DMS79 (cell line): ENCODE measurements around the gene OLIG1.

Experiments
- DNase-seq: peaks from one replicate; lab custom pipeline; 2025; lab: John Stamatoyannopoulos, UW

The OLIG1 gene

DNA sequence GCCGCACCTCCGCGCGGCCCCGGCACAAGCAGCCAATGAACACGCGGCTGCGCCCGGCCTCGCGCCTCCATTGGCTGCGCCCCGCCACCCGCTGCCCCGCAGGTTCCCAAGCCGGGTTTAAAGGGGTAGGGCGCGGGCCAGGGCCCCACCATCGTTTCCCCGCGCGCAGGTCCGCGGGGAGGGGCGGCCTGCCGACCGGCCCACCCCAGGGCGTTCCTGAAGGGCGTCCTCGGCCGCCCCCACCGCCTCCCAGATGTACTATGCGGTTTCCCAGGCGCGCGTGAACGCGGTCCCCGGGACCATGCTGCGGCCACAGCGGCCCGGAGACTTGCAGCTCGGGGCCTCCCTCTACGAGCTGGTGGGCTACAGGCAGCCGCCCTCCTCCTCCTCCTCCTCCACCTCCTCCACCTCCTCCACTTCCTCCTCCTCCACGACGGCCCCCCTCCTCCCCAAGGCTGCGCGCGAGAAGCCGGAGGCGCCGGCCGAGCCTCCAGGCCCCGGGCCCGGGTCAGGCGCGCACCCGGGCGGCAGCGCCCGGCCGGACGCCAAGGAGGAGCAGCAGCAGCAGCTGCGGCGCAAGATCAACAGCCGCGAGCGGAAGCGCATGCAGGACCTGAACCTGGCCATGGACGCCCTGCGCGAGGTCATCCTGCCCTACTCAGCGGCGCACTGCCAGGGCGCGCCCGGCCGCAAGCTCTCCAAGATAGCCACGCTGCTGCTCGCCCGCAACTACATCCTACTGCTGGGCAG lies at the start of gene OLIG1:
TSS of gene OLIG1 (plus strand) at position 148 of the 750 bp plus-strand sequence. CDS start at position 254, 106 bp downstream.
- no peak for DNase-seq

GRCh38 chr21:33020558-33021100 lies 49.3 kb upstream of the OLIG1 start:
- DNase-seq = no peak

DNA sequence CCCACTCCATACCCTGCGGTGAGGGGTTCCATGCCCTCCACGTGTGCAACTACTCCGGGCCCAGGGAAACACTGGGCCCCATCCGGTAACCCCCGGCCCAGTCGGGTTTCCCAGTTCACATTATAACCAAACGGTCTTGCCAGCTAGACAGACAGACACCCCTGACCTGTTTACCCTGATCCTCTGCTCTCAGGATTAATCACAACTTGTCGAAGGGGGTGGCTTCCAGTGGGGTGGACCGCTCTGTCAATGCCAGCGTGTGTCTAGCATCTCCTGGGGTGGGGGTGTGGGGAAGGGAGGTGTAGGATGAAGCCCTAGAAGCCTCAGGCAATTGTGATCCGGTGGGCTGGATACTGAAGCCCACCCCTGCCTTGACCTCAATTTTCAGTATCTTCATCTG lies 48.8 kb upstream of the OLIG1 start:
- no peak for DNase-seq

- no peak for DNase-seq
These were observed 48.3 kb upstream of the OLIG1 start for GRCh38 chr21:33021667-33022066.

DNA sequence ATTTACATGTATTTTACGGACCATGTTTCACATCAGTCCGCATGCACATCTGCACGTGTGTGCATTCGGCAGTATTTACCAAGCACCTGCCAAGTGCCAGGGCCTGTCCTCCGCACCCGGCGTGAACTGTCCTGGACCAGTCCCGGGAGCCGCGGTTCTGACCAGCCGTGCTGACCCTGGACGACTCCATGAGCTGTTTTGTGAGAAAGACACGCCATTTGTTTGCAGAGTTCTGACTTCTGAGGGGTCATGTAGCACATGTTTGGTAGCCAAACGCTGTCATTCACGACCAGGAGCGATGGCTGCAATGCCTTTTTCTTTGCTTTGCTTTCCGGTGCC lies 47.5 kb upstream of the OLIG1 start:
- no peak for DNase-seq

- DNase-seq = no peak
These were observed 46.9 kb upstream of the OLIG1 start for GRCh38 chr21:33022828-33023573.

- no peak for DNase-seq
These were observed 46.3 kb upstream of the OLIG1 start for GRCh38 chr21:33023574-33024200.

- no peak for DNase-seq
These were observed 45.5 kb upstream of the OLIG1 start for GRCh38 chr21:33024201-33025103.

DNA sequence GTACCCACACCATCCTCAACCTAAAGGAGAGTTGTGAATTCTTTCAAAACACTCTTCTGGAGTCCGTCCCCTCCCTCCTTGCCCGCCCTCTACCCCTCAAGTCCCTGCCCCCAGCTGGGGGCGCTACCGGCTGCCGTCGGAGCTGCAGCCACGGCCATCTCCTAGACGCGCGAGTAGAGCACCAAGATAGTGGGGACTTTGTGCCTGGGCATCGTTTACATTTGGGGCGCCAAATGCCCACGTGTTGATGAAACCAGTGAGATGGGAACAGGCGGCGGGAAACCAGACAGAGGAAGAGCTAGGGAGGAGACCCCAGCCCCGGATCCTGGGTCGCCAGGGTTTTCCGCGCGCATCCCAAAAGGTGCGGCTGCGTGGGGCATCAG lies 44.8 kb upstream of the OLIG1 start:
- DNase-seq = no peak

- DNase-seq = no peak
These were observed 44.2 kb upstream of the OLIG1 start, which contains the start of gene OLIG2 for GRCh38 chr21:33025489-33026442. Gene OLIG2, plus strand, starts transcription at chr21:33025935. Its CDS starts 928 bp downstream, at chr21:33026863.

GRCh38 chr21:33026443-33026858 lies 43.5 kb upstream of the OLIG1 start:
- DNase-seq = no peak

DNA sequence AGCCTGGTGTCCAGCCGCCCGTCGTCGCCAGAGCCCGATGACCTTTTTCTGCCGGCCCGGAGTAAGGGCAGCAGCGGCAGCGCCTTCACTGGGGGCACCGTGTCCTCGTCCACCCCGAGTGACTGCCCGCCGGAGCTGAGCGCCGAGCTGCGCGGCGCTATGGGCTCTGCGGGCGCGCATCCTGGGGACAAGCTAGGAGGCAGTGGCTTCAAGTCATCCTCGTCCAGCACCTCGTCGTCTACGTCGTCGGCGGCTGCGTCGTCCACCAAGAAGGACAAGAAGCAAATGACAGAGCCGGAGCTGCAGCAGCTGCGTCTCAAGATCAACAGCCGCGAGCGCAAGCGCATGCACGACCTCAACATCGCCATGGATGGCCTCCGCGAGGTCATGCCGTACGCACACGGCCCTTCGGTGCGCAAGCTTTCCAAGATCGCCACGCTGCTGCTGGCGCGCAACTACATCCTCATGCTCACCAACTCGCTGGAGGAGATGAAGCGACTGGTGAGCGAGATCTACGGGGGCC lies 43.0 kb upstream of the OLIG1 start:
- DNase-seq = no peak

GRCh38 chr21:33027401-33028286 lies 42.3 kb upstream of the OLIG1 start:
- DNase-seq = no peak

- no peak for DNase-seq
These were observed 41.7 kb upstream of the OLIG1 start for GRCh38 chr21:33028287-33028670.

DNA sequence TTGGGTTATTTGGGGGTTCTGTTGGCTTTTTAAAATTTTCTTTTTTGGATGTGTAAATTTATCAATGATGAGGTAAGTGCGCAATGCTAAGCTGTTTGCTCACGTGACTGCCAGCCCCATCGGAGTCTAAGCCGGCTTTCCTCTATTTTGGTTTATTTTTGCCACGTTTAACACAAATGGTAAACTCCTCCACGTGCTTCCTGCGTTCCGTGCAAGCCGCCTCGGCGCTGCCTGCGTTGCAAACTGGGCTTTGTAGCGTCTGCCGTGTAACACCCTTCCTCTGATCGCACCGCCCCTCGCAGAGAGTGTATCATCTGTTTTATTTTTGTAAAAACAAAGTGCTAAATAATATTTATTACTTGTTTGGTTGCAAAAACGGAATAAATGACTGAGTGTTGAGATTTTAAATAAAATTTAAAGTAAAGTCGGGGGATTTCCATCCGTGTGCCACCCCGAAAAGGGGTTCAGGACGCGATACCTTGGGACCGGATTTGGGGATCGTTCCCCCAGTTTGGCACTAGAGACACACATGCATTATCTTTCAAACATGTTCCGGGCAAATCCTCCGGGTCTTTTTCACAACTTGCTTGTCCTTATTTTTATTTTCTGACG lies 41.1 kb upstream of the OLIG1 start:
- DNase-seq = no peak

GRCh38 chr21:33029385-33029921 lies 40.5 kb upstream of the OLIG1 start:
- no peak for DNase-seq

DNA sequence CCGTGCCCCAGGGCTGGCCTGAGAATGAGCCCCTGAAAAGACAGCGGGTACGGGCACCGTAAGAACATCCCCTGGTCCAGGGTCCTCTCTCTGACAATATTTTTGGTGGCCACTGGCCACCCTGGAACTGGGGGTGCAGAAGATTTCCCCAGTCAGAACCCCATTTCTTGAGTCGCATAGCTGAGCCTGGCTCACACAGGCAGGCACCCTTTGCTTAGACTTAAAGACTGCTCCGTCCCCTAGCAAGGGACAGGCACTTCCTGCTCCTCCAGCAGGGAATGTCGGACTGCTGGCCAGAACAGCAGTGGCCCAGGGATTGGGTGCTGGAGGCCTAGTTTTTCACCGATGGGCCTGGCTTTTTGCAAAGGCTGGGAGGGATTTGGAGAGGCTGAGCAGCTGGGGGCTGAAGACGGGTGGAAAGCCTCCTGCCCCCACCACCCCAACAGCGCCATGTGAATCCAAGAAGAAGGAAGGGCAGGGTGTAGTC lies 39.9 kb upstream of the OLIG1 start:
- no peak for DNase-seq

DNA sequence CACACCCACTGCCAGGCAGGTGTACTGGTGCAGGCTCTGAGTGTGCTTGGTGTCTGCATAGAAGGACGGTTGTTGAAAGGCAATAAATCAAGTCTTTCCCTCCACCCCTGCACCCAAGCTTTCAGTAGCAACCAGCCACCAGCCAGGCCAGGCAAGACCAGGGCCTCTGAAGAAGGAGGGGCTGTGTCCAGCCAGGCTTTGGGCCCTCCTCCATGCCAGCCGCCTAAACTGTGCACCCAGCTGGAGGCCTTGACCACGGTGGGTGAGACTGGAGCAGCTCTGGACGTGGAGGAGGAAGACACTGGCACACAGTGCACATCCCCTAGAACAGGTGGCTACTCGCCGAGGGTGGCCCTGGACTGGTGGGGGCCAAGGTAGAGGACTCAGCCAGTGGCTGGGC lies 39.3 kb upstream of the OLIG1 start:
- no peak for DNase-seq
